GM20000 (cell line): ENCODE data around the gene NDUFB1.

Experiments
- DNase-seq: peaks from one replicate; pipeline ENCODE4 v3.0.0; 2012; ENCODE audit warnings: low spot score
- CTCF ChIP-seq: IDR thresholded peaks from 2 replicates; pipeline ENCODE4 v1.5.1; 2012; ENCODE audit warnings: mild to moderate bottlenecking, control low read depth; ENCODE audit errors: extremely low read depth, missing control alignments

NDUFB1 gene

GRCh38 chr14:92109490-92109889, 12.0 kb downstream of the NDUFB1 start:
- no peak for DNase-seq
- no peak for TF ChIP-seq CTCF

- DNase-seq, result no peak
- no peak for TF ChIP-seq CTCF
These were observed 12.9 kb downstream of the NDUFB1 start for GRCh38 chr14:92108345-92109254.

DNA sequence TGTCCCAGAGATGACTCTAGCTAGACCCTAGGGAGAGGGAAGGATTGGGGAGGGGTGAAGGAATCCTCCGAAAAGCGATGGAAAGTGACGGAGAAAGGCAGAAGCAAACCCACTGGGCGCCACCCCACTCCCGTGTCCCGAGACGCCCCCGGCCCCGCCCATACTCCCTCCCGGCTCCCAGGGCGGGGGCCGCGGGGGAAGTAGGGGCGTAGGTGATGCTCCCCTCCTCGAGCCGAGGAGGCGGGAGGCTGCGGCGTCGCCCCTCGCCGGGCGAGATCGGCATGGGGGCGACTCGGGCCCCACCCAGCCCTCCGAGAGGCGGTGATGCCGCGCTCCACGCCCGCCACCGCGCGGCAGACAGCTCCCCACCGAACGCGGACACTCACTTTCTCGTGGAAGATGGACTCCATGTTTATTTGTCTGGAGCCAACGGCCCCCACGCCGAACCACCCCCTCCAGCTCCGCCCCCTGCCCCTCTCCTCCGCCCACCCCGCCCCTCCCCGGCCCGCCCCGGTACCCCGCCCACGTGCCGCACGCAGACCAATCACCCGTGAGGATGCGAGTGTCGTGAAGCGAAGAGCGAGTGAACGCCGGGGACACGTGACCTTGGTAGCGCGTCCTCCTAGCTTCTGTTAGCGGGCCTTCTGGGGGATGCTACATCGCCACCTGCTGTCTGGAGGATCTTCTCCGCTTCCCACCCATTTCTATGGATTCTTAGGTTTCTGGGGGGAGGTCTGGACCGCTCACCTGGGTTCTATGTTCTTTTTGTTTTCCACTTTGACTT, 15.2 kb downstream of the NDUFB1 start, which contains the start of gene ATXN3:
TSS of gene ATXN3 (minus strand) at position 440 of the 784 bp plus-strand sequence. CDS start at position 410, 30 bp downstream.
- peak; percentile 97 for DNase-seq
- TF ChIP-seq CTCF, result peak; percentile 72

GRCh38 chr14:92105893-92106142, 15.7 kb downstream of the NDUFB1 start:
- TF ChIP-seq CTCF, result no peak
- no peak for DNase-seq

- no peak for TF ChIP-seq CTCF
- DNase-seq, result peak; percentile 16
These were observed 16.2 kb downstream of the NDUFB1 start for GRCh38 chr14:92105073-92105892.

GRCh38 chr14:92103363-92103989, 18.0 kb downstream of the NDUFB1 start:
- TF ChIP-seq CTCF, result no peak
- no peak for DNase-seq
